Thyroid gland (tissue), 4 donors: ENCODE data around the gene ADCY3. TPM values are rescaled to one million over a fixed set of nuclear protein-coding genes. Genes with fewer than 3 reads are reported as not detected.

ENCODE experiments used
- DNase-seq, 2 donors: peaks; one replicate each; pipeline ENCODE4 v3.0.0-alpha.2; 2019
- H3K27ac ChIP-seq, 3 donors: fragments of 200-600 bp; sonication (generic); 1 replicate in 2 of 3; 2 replicates in 1 of 3; pipeline ENCODE4 v1.5.1; 2016 to 2019; ENCODE audit warnings: mild to moderate bottlenecking in 1 of 3, moderate library complexity in 1 of 3
- H3K27me3 ChIP-seq: fragments of 200-600 bp; sonication (generic); one replicate; pipeline ENCODE4 v1.5.1; 2019
- H3K36me3 ChIP-seq, 2 donors: fragments of 200-600 bp; sonication (generic); one replicate each; pipeline ENCODE4 v1.5.1; 2016 to 2019
- H3K4me1 ChIP-seq, 2 donors: fragments of 200-600 bp; sonication (generic); one replicate each; pipeline ENCODE4 v1.5.1; 2017 to 2019
- H3K4me3 ChIP-seq, 3 donors: fragments of 200-600 bp; sonication (generic); replicated peaks in 1 of 3; 1 replicate in 2 of 3; 2 replicates in 1 of 3; pipeline ENCODE4 v1.5.1; 2016; ENCODE audit warnings: mild to moderate bottlenecking in 1 of 3
- H3K9me3 ChIP-seq: fragments of 200-600 bp; sonication (generic); one replicate; pipeline ENCODE4 v1.5.1; 2017
- POLR2A ChIP-seq, 2 donors: fragments of 450-650 bp; IDR thresholded peaks; one replicate each; pipeline ENCODE4 v1.6.1; 2017; ENCODE audit warnings: antibody characterized with exemption in 2 of 2, mild to moderate bottlenecking in 2 of 2, moderate library complexity in 1 of 2
- WGBS, 2 donors: methylation state at CpG; one replicate each; pipeline ENCODE4 v1.1.5; 2017; 5-methylcytosine and 5-hydroxymethylcytosine counted together
- intact Hi-C: fragments of 100-400 bp; cut with DNase I; formaldehyde crosslinking; loops from one replicate; pipeline ENCODE4 v1.15.1; 2023
- total RNA-seq, 4 donors: library from RNA; depleted of rRNA; stranded (reverse); fragments of >200 nt; gene quantifications; one replicate each; pipeline ENCODE4 v1.2.3, GENCODE V29; 2016
- TF ChIP-seq, protein P1 (sequence below), 6 experiments: fragments of 200-600 bp in 3 of 6; fragments of 450-650 bp in 3 of 6; sonication (generic) in 3 of 6; IDR thresholded peaks; one replicate each; pipeline ENCODE4 v1.5.1; 2016 to 2019; ENCODE audit warnings: antibody characterized with exemption in 6 of 6, mild to moderate bottlenecking in 2 of 6, inconsistent platforms in 1 of 6, moderate library complexity in 1 of 6

Gene ADCY3
- total RNA-seq, 4 donors from 2014 or later: 17.5 to 38.7 (median 29.2) TPM

DNA sequence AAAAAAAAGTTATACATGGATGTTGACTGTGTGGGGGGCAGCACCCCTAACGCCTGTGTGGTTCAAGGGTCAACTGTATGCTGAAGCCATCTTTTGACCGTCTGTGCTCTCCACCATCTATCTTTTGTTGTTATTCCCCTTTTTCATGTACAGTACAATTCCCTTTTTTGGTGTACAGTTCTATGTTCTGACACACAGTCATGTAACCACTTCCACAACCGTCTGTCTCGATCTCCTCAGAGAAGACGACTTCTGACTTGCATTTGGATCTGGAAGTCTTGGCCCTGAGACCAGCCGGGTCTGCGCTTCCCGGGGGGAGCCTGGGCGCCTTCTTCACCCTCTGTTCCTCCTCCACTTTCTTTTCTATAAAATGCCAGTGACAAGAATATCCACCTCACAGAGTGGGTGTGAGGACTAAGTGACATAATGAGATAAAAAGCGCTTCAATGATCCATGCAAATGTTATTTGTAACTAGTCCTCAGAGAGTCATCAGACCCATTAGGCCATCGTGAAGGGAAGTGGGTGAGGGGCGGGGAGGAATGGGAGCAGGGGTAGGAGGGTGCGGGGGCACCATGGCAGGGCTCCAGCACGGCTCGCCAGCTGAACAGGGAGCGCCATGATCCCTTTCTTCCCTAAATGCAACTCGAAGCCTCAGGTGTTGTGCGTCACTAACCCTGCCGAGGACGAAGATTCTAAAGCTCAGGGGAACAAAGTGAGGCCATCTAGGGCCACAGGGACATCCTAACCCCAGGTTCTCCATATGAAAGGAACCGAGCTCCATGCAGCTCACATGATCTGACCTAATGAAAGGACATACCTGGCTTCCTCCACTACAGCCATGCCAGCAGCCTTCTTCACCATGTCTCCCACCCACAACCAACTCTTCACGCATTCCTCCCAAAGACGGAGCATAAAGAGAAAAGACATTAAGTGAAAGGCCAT lies 16.6 kb downstream of the ADCY3 start:
- H3K27ac ChIP-seq: no peak overlapping the region
- no peak overlapping the region for H3K4me3 ChIP-seq
- no peaks in the 10 kb centered on the region for H3K4me1 ChIP-seq
- 86 to 87% methylated on average over 23 of the region's 23 CpGs for WGBS, 2 donors
- H3K36me3 ChIP-seq: no peaks in the 10 kb centered on the region
- H3K9me3 ChIP-seq: no peaks in the 10 kb centered on the region
- DNase-seq: no peak
- TF ChIP-seq POLR2A (IDR thresholded peaks at IDR 0.05): no peak
- TF ChIP-seq, protein P1, sequence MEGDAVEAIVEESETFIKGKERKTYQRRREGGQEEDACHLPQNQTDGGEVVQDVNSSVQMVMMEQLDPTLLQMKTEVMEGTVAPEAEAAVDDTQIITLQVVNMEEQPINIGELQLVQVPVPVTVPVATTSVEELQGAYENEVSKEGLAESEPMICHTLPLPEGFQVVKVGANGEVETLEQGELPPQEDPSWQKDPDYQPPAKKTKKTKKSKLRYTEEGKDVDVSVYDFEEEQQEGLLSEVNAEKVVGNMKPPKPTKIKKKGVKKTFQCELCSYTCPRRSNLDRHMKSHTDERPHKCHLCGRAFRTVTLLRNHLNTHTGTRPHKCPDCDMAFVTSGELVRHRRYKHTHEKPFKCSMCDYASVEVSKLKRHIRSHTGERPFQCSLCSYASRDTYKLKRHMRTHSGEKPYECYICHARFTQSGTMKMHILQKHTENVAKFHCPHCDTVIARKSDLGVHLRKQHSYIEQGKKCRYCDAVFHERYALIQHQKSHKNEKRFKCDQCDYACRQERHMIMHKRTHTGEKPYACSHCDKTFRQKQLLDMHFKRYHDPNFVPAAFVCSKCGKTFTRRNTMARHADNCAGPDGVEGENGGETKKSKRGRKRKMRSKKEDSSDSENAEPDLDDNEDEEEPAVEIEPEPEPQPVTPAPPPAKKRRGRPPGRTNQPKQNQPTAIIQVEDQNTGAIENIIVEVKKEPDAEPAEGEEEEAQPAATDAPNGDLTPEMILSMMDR (IDR thresholded peaks at IDR 0.05): no peak
- no peaks in the 10 kb centered on the region for H3K27me3 ChIP-seq
- intact Hi-C loops: no loop called here

DNA sequence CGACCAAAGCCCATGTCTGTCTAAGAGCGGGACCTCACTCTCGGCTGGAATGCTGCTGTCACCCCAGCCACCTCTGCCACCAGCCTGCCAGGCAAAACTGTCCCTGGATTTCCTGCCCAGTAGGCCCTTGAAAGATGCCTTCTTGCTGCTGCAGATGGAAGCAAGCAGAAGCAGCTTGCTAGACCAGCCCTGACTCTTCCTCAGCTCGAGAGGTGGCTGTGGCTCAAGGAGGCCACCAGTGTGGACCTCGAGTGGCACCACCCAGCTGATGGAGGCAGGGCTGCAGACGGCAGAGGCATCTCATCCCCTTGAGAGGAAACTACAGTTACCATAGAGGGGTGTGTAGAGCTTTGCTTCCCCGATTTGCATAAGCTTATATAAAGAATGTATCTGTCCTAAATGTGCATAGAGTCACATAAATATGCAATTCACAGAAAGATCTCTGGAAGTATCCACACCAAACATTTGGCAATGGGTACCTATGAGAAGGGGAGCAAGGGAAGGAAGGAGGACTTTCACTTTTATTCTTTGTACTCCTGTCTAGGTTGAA lies 20.6 kb downstream of the ADCY3 start:
- Histone ChIP-seq H3K4me3 (no peak overlapping the region), H3K27me3 (no peaks in the 10 kb centered on the region), H3K9me3 (no peaks in the 10 kb centered on the region), H3K4me1 (no peaks in the 10 kb centered on the region), H3K27ac (no peak overlapping the region), H3K36me3 (no peaks in the 10 kb centered on the region)
- WGBS, 2 donors: 78% methylated on average over 6 to 7 of the region's 7 CpGs
- TF ChIP-seq, protein P1 (IDR thresholded peaks at IDR 0.05): no peak
- TF ChIP-seq POLR2A (IDR thresholded peaks at IDR 0.05): no peak
- DNase-seq: no peak
- intact Hi-C loops: no loop called here

DNA sequence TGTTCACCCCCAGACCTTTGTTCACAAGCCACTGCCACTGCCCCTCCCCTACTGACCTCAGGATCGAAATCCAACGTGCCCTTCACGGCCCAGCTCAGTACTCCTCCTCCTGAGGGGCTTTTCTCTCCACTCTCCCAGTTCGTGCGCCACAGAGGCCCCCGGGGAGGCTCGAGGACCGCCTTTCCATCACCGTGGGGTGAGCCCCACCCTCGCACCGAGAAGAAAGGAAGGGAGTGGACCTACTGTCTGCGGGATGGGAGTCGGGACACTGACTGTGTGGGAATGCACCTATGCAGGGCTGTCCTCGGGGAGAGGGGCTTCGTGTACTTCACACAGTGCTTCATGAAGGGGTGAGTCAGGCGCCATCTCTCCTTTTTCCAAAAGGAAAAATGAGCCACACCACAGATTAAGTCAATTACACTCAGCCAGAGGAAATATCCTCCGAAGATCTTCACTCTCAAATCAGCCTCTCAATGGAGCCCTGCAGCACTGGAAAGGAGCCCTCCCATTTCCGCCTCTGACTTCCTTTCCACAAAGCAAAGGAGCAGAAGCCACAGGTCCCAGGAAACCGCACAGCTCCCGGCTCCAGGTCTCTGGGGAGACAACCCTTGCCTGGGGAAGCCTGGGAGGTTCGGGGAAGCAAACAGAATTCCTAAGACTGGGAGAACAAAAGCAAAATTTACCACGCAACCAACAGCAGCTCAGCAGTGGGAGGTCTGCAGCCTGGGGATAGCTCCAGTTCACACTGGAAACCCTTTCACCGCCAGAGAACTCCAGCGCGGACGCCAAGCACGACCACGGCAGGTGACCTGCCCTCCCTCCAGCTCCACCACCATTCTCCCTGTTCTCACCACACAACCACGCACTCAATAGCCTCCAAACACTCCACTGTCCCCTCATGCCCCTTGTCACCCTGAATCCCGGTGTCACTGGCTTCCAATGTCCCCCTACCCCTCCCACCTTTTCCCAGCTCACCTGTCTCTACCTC lies 21.6 kb downstream of the ADCY3 start:
- Histone ChIP-seq H3K9me3 (no peaks in the 10 kb centered on the region), H3K4me3 (no peak overlapping the region), H3K27ac (no peak overlapping the region), H3K36me3 (no peaks in the 10 kb centered on the region), H3K27me3 (no peaks in the 10 kb centered on the region), H3K4me1 (no peaks in the 10 kb centered on the region)
- DNase-seq: no peak
- TF ChIP-seq, protein P1 (IDR thresholded peaks at IDR 0.05): no peak
- no peak for TF ChIP-seq POLR2A (IDR thresholded peaks at IDR 0.05)
- intact Hi-C loops: no loop called here
- 84 to 89% methylated on average over 30 of the region's 30 CpGs for WGBS, 2 donors

DNA sequence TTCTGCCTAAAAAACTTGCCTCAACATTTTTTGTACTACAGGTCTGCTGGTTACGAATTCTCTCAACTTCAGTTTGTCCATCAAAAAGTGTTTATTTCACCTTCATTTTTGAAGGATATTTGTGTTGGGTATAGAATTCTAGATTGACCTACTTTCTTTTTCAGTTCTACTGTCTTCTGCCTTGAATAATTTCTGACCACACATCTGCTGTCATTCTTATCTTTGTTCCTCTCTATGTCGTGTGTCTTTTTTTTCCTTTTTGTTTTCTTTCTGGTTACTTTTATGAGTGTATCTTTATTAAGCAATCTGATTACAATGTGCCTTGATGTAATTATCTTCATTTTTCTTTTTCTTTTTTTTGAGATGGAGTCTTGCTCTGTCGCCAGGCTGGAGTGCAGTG lies 25.3 kb downstream of the ADCY3 start:
- 91 to 95% methylated on average over 3 of the region's 3 CpGs for WGBS, 2 donors
- H3K27me3 ChIP-seq: no peaks in the 10 kb centered on the region
- H3K4me3 ChIP-seq: no peak overlapping the region
- H3K27ac ChIP-seq: no peak overlapping the region
- no peaks in the 10 kb centered on the region for H3K4me1 ChIP-seq
- H3K9me3 ChIP-seq: no peaks in the 10 kb centered on the region
- intact Hi-C loops: no loop called here
- TF ChIP-seq POLR2A (IDR thresholded peaks at IDR 0.05): no peak
- TF ChIP-seq, protein P1 (IDR thresholded peaks at IDR 0.05): no peak
- no peaks in the 10 kb centered on the region for H3K36me3 ChIP-seq
- no peak for DNase-seq
